ENCODE measurements around the gene TUBA4B. TPM values are rescaled to one million over a fixed set of nuclear protein-coding genes. Genes with fewer than 3 reads are reported as not detected.
A peak's percentile ranks its signal among the peaks of the same experiment; 100 is the strongest.

The TUBA4B gene
- under 1 TPM in 3 of 8 experiments, not detected in 5; 0.13 to 0.28 (median 0.14) TPM for total RNA-seq

GRCh38 chr2:219252900-219253752, at the start of gene TUBA4B:
Gene TUBA4B, plus strand, starts transcription at chr2:219253243. Its CDS starts 165 bp downstream, at chr2:219253408.
- no peak within 1 kb of the TSS for H3K27ac ChIP-seq
- ATAC-seq (replicated peaks in 6 of 8): peak in 7 of 8 experiments; percentile 1 to 30 (median 13)
- peaks cover 21 to 28% of the 10 kb centered on the region in 2 donors for H3K4me1 ChIP-seq (replicated peaks in 1 of 2)
- WGBS, 10 experiments: 0 to 7% (median 3%) methylated on average over 1 to 7 of the region's 49 CpGs; no CpG with 5 or more reads in 6 of the 10 experiments
- in situ Hi-C loops (cut with MboI; ENCODE audit: low pct_unique_long_range_greater_than_20kb in 2 of 9, low sequenced_read_pairs in 9 of 9, unreplicated experiment in 9 of 9): no loop called here
- peak within 1 kb of the TSS; percentile 23 to 51 (median 30) for H3K4me3 ChIP-seq

GRCh38 chr2:219204425-219205164, 48.4 kb upstream of the TUBA4B start:
- Histone ChIP-seq H3K27ac (no peak overlapping the region), H3K4me3 (no peak overlapping the region), H3K4me1 (replicated peaks in 1 of 2) (peaks cover 7 to 11% of the 10 kb centered on the region in 2 donors)
- in situ Hi-C loops (cut with MboI; ENCODE audit: low pct_unique_long_range_greater_than_20kb in 2 of 9, low sequenced_read_pairs in 9 of 9, unreplicated experiment in 9 of 9): no loop called here
- 47 to 100% (median 84%) methylated on average over 1 to 6 of the region's 7 CpGs; no CpG with 5 or more reads in 1 of the 10 experiments for WGBS, 10 experiments
- no peak for ATAC-seq (replicated peaks in 6 of 8)

GRCh38 chr2:219205165-219205538, 47.9 kb upstream of the TUBA4B start:
- 72 to 100% (median 89%) methylated on average over 2 to 5 of the region's 5 CpGs for WGBS, 10 experiments
- no peak overlapping the region for H3K4me3 ChIP-seq
- no peak for ATAC-seq (replicated peaks in 6 of 8)
- in situ Hi-C loops (cut with MboI; ENCODE audit: low pct_unique_long_range_greater_than_20kb in 2 of 9, low sequenced_read_pairs in 9 of 9, unreplicated experiment in 9 of 9): no loop called here
- peaks cover 7 to 11% of the 10 kb centered on the region in 2 donors for H3K4me1 ChIP-seq (replicated peaks in 1 of 2)
- H3K27ac ChIP-seq: no peak overlapping the region

DNA sequence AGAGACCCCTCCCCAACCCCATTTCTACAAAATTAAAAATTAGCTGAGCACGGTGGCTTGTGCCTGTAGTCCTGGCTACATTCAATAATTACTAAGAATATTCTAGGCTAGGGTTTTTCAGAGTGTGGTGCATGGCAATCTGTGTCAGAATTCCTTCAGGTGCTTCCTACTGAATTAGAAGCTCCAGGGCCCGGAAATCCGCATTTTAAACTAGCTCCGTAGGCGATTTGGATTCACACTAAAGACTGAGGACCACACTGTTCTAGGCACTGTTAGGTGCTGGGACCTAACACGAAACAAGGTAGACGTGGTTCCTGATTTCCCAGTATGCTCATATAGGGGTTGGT, 47.1 kb upstream of the TUBA4B start:
- in situ Hi-C loops (cut with MboI; ENCODE audit: low pct_unique_long_range_greater_than_20kb in 2 of 9, low sequenced_read_pairs in 9 of 9, unreplicated experiment in 9 of 9): no loop called here
- ATAC-seq (replicated peaks in 6 of 8): no peak
- peaks cover 7 to 11% of the 10 kb centered on the region in 2 donors for H3K4me1 ChIP-seq (replicated peaks in 1 of 2)
- H3K4me3 ChIP-seq: peak overlapping the region; percentile 54 to 91 (median 57)
- 3 to 45% (median 14%) methylated on average over 2 to 7 of the region's 7 CpGs; no CpG with 5 or more reads in 2 of the 10 experiments for WGBS, 10 experiments
- peak overlapping the region; percentile 83 to 87 for H3K27ac ChIP-seq

- peak within 1 kb of the TSS; percentile 83 to 87 for H3K27ac ChIP-seq
- ATAC-seq (replicated peaks in 6 of 8): peak; percentile 93 to 95 (median 94)
- 0 to 60% (median 1%) methylated on average over 1 to 8 of the region's 76 CpGs; no CpG with 5 or more reads in 4 of the 10 experiments for WGBS, 10 experiments
- H3K4me1 ChIP-seq (replicated peaks in 1 of 2): peaks cover 7 to 11% of the 10 kb centered on the region in 2 donors
- in situ Hi-C loops (cut with MboI; ENCODE audit: low pct_unique_long_range_greater_than_20kb in 2 of 9, low sequenced_read_pairs in 9 of 9, unreplicated experiment in 9 of 9): no loop called here
- peak within 1 kb of the TSS; percentile 54 to 91 (median 57) for H3K4me3 ChIP-seq
Measured at GRCh38 chr2:219206328-219207133, 46.5 kb upstream of the TUBA4B start, which contains the start of gene ZFAND2B. Gene ZFAND2B, plus strand, starts transcription at chr2:219206782. Its CDS starts 206 bp downstream, at chr2:219206988.

DNA sequence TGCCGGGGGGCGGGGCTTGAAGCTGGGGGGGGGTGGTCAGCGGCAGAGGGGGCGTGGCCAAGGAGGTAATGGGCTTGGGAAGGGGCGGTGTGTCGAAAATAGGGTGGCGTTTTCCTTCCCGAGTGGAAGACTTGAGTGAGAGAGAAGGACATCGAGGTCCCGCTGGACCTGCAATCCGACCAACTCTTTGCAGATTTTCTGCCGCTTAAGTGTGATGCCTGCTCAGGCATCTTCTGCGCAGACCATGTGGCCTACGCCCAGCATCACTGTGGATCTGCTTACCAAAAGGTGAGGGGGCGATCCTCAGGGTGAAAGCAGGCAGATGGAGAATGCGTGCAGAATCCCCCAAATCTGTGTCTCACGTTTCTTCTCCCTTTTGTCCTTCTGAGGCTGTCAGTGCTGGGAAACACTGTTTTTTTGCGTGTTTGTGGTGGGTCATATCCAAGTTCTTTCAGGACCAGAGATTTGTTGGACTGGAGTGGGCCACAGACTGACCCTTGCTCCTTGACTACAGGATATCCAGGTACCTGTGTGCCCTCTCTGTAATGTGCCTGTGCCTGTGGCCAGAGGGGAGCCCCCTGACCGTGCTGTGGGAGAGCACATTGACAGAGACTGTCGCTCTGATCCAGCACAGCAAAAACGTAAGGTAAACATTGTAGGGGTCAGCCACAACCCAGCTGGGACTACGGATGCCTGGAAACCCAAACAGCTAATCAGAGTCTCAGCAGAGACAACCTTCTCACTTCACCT, 45.7 kb upstream of the TUBA4B start:
- Histone ChIP-seq H3K27ac (peak overlapping the region; percentile 34 to 87), H3K4me3 (peak overlapping the region; percentile 54 to 91 (median 57)), H3K4me1 (replicated peaks in 1 of 2) (peaks cover 7 to 11% of the 10 kb centered on the region in 2 donors)
- in situ Hi-C loops (cut with MboI; ENCODE audit: low pct_unique_long_range_greater_than_20kb in 2 of 9, low sequenced_read_pairs in 9 of 9, unreplicated experiment in 9 of 9): no loop called here
- 0 to 57% (median 24%) methylated on average over 1 to 9 of the region's 22 CpGs; no CpG with 5 or more reads in 5 of the 10 experiments for WGBS, 10 experiments
- peak in 1 of 8 experiments; percentile 9 for ATAC-seq (replicated peaks in 6 of 8)

- peak overlapping the region in 3 of 5 donors; percentile 55 to 72 (median 57) for H3K4me3 ChIP-seq
- ATAC-seq (replicated peaks in 6 of 8): no peak
- WGBS, 10 experiments: 57 to 100% (median 84%) methylated on average over 1 to 10 of the region's 17 CpGs; no CpG with 5 or more reads in 1 of the 10 experiments
Measured at GRCh38 chr2:219207884-219208740, 44.9 kb upstream of the TUBA4B start.

DNA sequence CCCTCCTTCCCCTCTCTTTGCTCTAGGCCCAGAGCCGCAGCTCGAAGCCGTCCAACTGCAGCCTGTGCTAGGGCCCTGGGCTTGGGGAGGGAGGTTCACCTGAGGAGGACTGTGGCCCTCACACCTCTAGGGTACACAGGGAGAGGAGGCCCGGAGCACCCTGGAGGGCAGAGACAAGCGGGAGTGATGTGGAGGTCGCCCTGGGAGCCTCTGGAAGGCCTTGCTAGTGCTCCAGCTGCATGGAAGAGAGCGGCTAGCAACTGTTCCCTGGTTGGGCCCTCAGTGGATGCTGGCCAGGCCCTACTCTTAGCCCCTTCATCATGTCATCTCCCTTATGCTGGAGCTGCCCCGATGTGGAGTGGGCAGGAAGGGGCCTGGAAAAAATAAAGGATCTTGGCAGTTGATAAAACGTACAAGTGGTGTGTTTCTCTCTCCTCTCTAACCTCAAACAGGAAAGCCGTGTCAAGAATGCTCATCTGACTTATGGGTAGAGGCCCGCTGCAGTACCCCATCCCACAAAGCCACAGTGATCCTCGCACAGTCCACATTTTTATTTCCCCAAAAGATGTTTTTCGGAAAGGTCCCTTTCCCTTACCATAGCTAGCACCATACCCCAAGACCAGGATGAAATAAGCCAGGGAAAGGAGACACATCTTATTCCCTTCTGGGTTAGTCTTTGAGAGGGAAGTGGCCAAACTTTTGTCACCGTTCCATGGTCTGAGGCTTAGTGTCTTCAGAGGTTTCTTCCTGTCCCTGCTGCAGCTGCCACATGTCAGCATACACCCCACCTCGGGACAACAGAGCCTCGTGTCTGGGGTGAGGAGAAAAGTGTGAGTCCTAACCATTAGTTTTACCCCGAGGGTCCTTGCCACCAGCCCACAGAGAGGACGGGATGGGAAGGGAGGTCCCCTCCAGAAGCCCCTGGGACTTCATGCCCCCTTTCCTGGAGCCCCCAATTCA, 43.5 kb upstream of the TUBA4B start:
- in situ Hi-C loops (cut with MboI; ENCODE audit: low pct_unique_long_range_greater_than_20kb in 2 of 9, low sequenced_read_pairs in 9 of 9, unreplicated experiment in 9 of 9): no loop called here
- ATAC-seq (replicated peaks in 6 of 8): no peak
- WGBS, 10 experiments: 46 to 95% (median 87%) methylated on average over 1 to 9 of the region's 18 CpGs; no CpG with 5 or more reads in 2 of the 10 experiments
- H3K27ac ChIP-seq: no peak overlapping the region
- H3K4me1 ChIP-seq (replicated peaks in 1 of 2): peaks cover 7 to 11% of the 10 kb centered on the region in 2 donors
- no peak overlapping the region for H3K4me3 ChIP-seq

More at GRCh38 chr2:219207884-219208740, 44.9 kb upstream of the TUBA4B start:
- H3K27ac ChIP-seq: peak overlapping the region in 1 of 2 donors; percentile 87
- peaks cover 7 to 11% of the 10 kb centered on the region in 2 donors for H3K4me1 ChIP-seq (replicated peaks in 1 of 2)
- in situ Hi-C loops (cut with MboI; ENCODE audit: low pct_unique_long_range_greater_than_20kb in 2 of 9, low sequenced_read_pairs in 9 of 9, unreplicated experiment in 9 of 9): no loop called here

GRCh38 chr2:219210196-219210885, 42.7 kb upstream of the TUBA4B start:
- in situ Hi-C loops (cut with MboI; ENCODE audit: low pct_unique_long_range_greater_than_20kb in 2 of 9, low sequenced_read_pairs in 9 of 9, unreplicated experiment in 9 of 9): no loop called here
- Histone ChIP-seq H3K4me1 (replicated peaks in 1 of 2) (peaks cover 7 to 11% of the 10 kb centered on the region in 2 donors), H3K4me3 (no peak overlapping the region), H3K27ac (no peak overlapping the region)
- ATAC-seq (replicated peaks in 6 of 8): no peak
- 60 to 100% (median 93%) methylated on average over 1 to 14 of the region's 24 CpGs; no CpG with 5 or more reads in 2 of the 10 experiments for WGBS, 10 experiments

GRCh38 chr2:219210886-219211362, 42.1 kb upstream of the TUBA4B start:
- Histone ChIP-seq H3K27ac (no peak overlapping the region), H3K4me1 (replicated peaks in 1 of 2) (peaks cover 7 to 8% of the 10 kb centered on the region in 2 donors), H3K4me3 (no peak overlapping the region)
- in situ Hi-C loops (cut with MboI; ENCODE audit: low pct_unique_long_range_greater_than_20kb in 2 of 9, low sequenced_read_pairs in 9 of 9, unreplicated experiment in 9 of 9): no loop called here
- WGBS, 10 experiments: 67 to 83% methylated on average over 2 to 6 of the region's 9 CpGs; no CpG with 5 or more reads in 8 of the 10 experiments
- no peak for ATAC-seq (replicated peaks in 6 of 8)
